HG03280 (cell line): ENCODE measurements around the gene SLC13A3.
A peak's percentile ranks its signal among the peaks of the same experiment; 100 is the strongest.

Experiments
- ATAC-seq: cut with Tn5 transposase; IDR thresholded peaks from one replicate; pipeline ENCODE4 v1.9.1; 2021; ENCODE audit warnings: mild to moderate bottlenecking, moderate library complexity; ENCODE audit not compliant: unreplicated experiment

The SLC13A3 gene, protein sequence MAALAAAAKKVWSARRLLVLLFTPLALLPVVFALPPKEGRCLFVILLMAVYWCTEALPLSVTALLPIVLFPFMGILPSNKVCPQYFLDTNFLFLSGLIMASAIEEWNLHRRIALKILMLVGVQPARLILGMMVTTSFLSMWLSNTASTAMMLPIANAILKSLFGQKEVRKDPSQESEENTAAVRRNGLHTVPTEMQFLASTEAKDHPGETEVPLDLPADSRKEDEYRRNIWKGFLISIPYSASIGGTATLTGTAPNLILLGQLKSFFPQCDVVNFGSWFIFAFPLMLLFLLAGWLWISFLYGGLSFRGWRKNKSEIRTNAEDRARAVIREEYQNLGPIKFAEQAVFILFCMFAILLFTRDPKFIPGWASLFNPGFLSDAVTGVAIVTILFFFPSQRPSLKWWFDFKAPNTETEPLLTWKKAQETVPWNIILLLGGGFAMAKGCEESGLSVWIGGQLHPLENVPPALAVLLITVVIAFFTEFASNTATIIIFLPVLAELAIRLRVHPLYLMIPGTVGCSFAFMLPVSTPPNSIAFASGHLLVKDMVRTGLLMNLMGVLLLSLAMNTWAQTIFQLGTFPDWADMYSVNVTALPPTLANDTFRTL

DNA sequence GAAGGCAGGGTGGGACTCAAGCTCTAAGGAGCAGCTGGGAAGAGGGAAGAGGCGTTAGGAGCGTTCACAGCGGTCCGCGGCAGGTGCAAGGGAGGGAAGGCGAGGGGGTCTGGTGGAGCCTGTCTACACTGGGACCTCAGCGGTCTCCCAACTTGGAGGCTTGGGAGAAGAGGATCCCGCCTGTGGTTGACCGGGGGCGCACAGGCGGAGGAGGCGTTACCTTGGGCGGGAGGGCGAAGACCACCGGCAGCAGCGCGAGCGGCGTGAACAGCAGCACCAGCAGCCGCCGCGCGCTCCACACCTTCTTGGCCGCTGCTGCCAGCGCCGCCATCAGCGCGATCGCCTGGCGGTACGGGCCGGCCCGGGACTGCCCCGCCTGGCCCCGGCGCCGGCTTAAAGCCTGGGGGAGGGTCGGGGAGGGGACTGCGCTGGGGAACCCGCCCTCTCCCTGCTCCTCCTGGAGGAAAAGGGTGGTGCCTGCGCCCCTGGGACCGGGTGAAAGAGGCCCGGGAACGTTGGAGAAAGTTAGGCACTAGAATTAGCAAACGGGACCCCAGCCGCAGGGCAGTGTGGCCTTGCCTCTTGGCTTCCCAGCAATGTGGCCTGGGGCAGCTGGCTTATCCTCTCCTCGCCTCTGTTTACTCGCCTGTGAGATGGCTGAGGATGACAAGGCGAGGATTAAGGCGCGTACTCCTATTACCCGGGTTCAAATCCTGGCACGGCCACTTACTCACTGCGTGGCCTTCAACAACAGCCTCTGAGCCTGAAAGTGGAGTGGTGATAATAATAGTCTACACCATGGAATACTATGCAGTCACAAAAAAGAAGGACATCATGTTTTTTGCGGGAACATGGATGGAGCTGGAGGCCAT, at the start of gene SLC13A3:
TSS of gene SLC13A3 (minus strand) at position 369 of the 872 bp plus-strand sequence. CDS start at position 331, 38 bp downstream.
- no peak for ATAC-seq

DNA sequence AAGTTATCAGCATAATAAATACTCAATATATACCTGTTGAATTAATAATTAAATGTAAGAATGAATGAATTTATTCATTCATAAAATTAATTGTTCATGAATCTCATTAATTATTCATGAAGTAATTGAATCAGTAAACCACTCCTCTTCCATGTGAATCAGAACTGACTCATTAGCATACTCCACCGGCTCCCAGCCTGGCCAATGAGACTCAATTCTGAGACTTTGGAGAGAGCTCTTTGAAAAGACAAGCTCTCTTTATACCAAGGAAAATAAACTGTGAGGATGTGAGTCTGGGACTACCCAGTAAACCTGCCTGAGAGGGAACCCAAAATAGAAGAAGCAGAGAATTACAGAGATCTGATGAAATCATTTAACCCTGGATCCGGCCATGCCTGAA, 49.8 kb upstream of the SLC13A3 start:
- ATAC-seq, result no peak

- no peak for ATAC-seq
Observed at GRCh38 chr20:46700481-46700880, 49.2 kb upstream of the SLC13A3 start.

- ATAC-seq, result no peak
Observed at GRCh38 chr20:46699651-46700359, 48.5 kb upstream of the SLC13A3 start.

- ATAC-seq, result no peak
Observed at GRCh38 chr20:46698788-46699187, 47.5 kb upstream of the SLC13A3 start.

GRCh38 chr20:46696791-46697279, 45.6 kb upstream of the SLC13A3 start:
- no peak for ATAC-seq

GRCh38 chr20:46695892-46696291, 44.6 kb upstream of the SLC13A3 start:
- no peak for ATAC-seq

DNA sequence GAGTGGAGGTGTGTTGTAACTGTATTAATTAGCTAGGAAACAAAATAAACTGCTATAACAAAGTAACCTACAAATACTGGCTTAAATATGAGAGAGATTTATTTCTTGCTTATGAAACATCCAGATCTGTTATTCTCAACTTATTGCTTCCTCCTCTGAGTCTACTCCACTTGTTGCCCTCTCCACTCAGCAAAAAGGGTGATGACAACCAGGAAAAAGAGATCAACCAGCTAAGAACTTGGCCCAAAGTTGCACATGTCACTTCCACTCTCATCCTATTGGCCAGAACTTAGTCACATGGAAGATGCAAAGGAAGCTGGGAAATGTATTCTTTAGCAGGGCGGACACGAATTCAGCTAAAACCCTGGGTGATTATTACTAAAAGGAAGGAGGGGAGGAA, 43.2 kb upstream of the SLC13A3 start:
- ATAC-seq, result no peak

DNA sequence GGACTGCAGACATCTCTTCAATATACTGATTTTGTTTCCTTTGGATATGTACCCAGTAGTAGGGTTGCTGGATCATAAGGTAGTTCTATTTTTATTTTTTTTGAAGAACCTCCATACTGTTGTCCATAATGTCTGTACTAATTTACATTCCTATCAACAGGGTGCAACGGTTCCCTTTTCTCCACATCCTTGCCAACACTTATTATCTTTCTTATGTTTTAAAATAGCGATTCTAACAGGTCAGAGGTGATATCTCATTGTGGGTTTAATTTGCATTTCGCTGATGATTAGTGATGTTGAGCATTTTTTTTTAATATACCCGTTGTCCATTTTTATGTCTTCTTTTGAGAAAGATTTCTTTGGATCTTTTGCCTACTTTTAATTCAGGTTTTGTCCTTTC, 39.9 kb upstream of the SLC13A3 start:
- no peak for ATAC-seq

DNA sequence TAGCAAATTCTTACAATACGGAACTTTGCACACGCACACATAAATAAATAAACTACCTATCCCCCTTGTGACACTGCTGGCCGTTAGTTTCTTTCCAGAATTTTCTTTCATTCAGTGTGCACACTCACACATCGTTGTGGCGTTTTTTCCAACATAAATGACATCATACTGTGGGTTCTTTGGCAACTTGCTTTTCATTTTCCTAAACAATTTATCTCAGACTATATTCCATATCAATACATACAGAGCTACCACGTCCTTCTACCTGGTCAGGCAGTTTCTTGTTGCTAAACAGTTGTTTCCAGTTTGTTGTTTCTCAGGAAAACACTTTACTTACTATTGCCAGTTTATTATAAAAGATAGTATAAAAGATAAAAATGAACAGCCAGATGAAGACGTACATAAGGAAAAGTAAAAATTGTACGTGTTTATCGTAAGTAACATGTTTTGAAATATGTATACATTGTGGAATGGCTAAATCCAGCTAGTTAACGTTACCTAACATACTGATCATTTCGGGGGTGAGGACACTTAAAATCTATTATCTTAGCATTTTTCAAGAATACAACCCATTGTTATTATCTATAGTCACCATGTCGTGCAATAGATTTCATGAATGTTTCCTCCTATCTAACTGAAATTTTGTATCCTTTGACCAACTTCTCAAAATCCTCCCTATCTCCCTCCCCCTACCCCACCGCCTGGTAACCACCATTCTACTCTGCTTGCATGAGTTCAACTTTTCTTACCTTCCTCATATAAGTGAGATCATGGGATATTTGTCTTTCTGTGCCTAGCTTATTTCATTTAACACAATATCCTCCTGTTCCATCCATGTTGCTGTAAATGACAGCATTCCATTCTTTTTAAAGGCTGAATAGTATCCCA, 39.2 kb upstream of the SLC13A3 start:
- ATAC-seq, result no peak

DNA sequence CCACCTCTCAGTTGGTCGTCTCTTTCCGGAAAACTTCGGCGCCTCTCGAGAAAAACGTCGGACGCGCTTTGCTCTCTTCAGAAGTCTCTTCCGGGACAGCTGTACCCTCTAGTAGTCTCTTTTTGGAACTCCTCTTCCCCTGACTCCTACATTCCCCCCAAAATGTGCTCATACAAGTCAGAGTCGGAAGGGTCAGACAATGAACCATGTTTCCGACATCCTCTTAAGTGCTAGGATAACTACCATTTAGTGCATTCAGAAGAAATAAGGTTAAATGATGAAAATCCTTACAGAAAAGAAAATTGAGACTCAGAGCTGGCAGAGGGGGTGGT, 38.5 kb upstream of the SLC13A3 start:
- ATAC-seq, result no peak

- ATAC-seq, result peak; percentile 93
Observed at GRCh38 chr20:46689082-46689753, 38.0 kb upstream of the SLC13A3 start, which contains the start of gene TP53RK. TP53RK (minus strand) TSS chr20:46689444; CDS start chr20:46689414, 30 bp downstream.

DNA sequence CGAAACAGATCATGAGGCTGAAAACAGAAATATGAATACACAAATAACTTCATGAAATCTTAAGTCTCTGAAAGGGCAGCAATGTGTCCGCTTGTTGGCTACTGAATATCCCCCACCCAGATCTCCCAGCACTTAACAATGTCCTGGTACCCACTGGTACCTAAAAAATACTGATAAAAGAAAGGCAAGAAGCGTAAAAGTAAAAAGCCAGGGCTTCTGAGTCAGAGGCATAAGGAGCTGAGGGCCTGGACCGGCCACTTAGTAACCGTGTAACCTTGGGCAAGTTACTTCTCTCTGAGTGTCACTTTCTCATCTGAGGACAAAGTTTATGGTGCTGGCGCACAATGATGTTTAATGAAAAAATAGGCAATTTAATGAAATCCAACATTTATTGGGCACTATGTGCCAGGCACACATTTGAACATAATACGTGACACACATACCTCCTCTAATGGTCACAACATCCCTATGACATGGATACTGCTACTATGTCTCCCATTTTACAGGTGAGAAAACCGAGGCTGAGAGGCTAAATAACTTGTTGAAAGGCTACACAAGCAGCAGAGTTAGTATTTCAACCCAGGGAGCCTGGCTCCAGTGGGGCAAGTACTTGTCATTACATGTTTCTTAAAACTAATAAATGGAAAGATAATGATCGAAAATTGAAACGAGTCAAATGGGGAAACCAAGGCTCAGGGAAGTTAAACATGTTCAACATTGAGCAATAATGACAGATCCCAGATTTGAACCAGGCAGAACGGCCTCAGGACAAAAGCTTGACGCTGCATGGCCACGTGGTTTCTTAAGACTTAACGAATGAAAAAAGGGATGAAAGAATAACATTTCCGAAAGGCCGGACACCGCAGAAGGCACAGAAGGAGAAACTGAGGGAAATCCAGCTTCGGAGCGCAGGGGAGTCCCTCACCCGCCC, 37.2 kb upstream of the SLC13A3 start:
- no peak for ATAC-seq

GRCh38 chr20:46683939-46684750, 32.9 kb upstream of the SLC13A3 start:
- no peak for ATAC-seq

- ATAC-seq, result no peak
Observed at GRCh38 chr20:46683668-46683938, 32.3 kb upstream of the SLC13A3 start.

- no peak for ATAC-seq
Observed at GRCh38 chr20:46683011-46683667, 31.9 kb upstream of the SLC13A3 start.
